ENCODE data around the gene IRF2. TPM values are rescaled to one million over a fixed set of nuclear protein-coding genes. Genes with fewer than 3 reads are reported as not detected.

The IRF2 gene
- total and polyA plus RNA-seq, 2 of the 8 experiments (the other 6 are each of a cell fraction or from before 2014, with no cell fraction given): 13.8 to 17.0 TPM

DNA sequence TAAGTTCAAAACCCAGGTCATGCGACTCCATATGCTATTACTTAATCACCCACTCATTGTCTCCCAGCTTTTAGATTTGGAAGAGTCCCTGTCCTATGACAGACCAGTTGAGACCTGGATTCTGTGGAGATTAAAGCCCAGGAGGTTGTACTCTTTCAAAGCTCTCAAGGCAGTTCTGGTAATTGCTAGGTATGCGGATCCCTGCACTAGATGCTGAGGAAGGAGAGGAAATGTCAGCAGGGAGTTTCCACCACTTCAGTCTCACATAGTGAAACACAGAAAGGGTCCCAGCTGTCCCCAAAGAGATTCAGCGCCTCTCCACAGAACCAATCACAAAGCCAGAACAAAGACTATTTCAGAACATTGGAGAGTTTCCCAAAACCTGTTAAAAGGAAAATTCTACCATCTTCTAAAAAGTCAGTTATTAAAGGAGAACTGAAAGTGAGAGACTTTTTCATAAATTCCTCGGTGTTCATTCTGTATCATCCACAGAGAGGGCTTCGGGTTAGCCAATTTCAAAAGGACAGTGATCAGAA, 53.4 kb downstream of the IRF2 start:
- H2BK120ac ChIP-seq (replicated peaks; ENCODE audit: low read depth, low read length): no peak overlapping the region
- no peak overlapping the region for H3K9ac ChIP-seq (replicated peaks in 1 of 4; ENCODE audit: extremely low read depth in 1 of 4, low read depth in 3 of 4, low read length in 3 of 4)
- FAIRE-seq: no peak
- no peak overlapping the region for H3K14ac ChIP-seq (ENCODE audit: insufficient read length)
- no peak overlapping the region for H3K18ac ChIP-seq (ENCODE audit: extremely low read depth, low read length)
- no peak overlapping the region for H2AFZ ChIP-seq (ENCODE audit: low read length)
- H3K27me3 ChIP-seq (replicated peaks in 1 of 4; ENCODE audit: control insufficient read depth in 3 of 4, extremely low read depth in 1 of 4, insufficient read depth in 3 of 4, low read length in 3 of 4): no peaks in the 10 kb centered on the region
- no peak overlapping the region for H4K91ac ChIP-seq (replicated peaks; ENCODE audit: insufficient read length, low read length)
- H2BK20ac ChIP-seq (ENCODE audit: low read length): no peak overlapping the region
- WGBS, 2 experiments (ENCODE audit: extremely low coverage in 1 of 2, insufficient coverage in 1 of 2, insufficient read length in 1 of 2, insufficient replicate concordance in 2 of 2, low coverage in 1 of 2, low lambda C conversion rate in 2 of 2, missing lambda C conversion rate in 1 of 2): 82% methylated on average over 5 of the region's 5 CpGs; no CpG with 5 or more reads in 1 of the 2 experiments
- no peak overlapping the region for H2AK5ac ChIP-seq (ENCODE audit: low read depth, low read length)
- peaks cover 0 to 22% of the 10 kb centered on the region in 2 experiments; a peak in 1 of 4 replicates for H3K79me2 ChIP-seq (ENCODE audit: control insufficient read depth in 1 of 2, insufficient read depth in 2 of 2, low read length in 2 of 2)
- H3K56ac ChIP-seq (replicated peaks; ENCODE audit: insufficient read length, low read depth, low read length): no peak overlapping the region
- no peak overlapping the region for H3K23ac ChIP-seq (ENCODE audit: insufficient read length)
- no peak overlapping the region for H2BK15ac ChIP-seq (ENCODE audit: low read length)
- no peak overlapping the region for H3K4me2 ChIP-seq (ENCODE audit: insufficient read depth in 1 of 2, low read depth in 2 of 2, low read length in 2 of 2)
- no peak overlapping the region for H3K27ac ChIP-seq (ENCODE audit: low read depth, low read length)
- H2BK12ac ChIP-seq (ENCODE audit: low read depth, low read length): no peak overlapping the region
- CTCF ChIA-PET (ENCODE audit: partially characterized antibody): interaction anchor here (0.8 to 1.4 kb wide), 3 partner anchors 12 to 213 kb away, joined by 3 read pairs; no protein-coding TSS in a partner anchor
- H3K4me3 ChIP-seq (ENCODE audit: extremely low read depth in 1 of 4, insufficient read depth in 2 of 4, low read depth in 3 of 4, low read length in 4 of 4): no peak overlapping the region
- no peak overlapping the region for H2BK5ac ChIP-seq (ENCODE audit: low read depth, low read length)
- H4K5ac ChIP-seq (ENCODE audit: insufficient read length, low read depth, low read length): no peak overlapping the region
- H3K4me1 ChIP-seq (replicated peaks in 1 of 4; ENCODE audit: control insufficient read depth in 3 of 4, insufficient read depth in 4 of 4, low read length in 3 of 4): peaks cover 0 to 2% (median 0%) of the 10 kb centered on the region in 4 experiments; a peak in 1 of 7 replicates
- POLR2A ChIA-PET (ENCODE audit: partially characterized antibody): no interaction called here
- peaks cover 3 to 7% of the 10 kb centered on the region in 2 experiments; a peak in 3 of 4 replicates for H3K9me3 ChIP-seq (ENCODE audit: insufficient read depth in 2 of 2, low read depth in 1 of 2, low read length in 1 of 2)
- no peaks in the 10 kb centered on the region for H4K20me1 ChIP-seq (replicated peaks in 1 of 2; ENCODE audit: control insufficient read depth in 1 of 2, insufficient read depth in 2 of 2, low read length in 2 of 2)
- H3K36me3 ChIP-seq (ENCODE audit: control insufficient read depth in 2 of 4, insufficient read depth in 4 of 4, low read length in 3 of 4): peaks cover 3 to 35% (median 10%) of the 10 kb centered on the region in 4 experiments; a peak in 7 of 8 replicates
- no peak overlapping the region for H4K8ac ChIP-seq (ENCODE audit: extremely low read depth, insufficient read depth, low read length)
- no peak for DNase-seq (ENCODE audit: low read depth in 1 of 2, low spot score in 2 of 2)
- H3K79me1 ChIP-seq (ENCODE audit: low read depth, low read length): no peaks in the 10 kb centered on the region; the same call in 1 of the 2 replicates
- H3K23me2 ChIP-seq (ENCODE audit: low read depth, low read length): no peaks in the 10 kb centered on the region
- no peak overlapping the region for H3K4ac ChIP-seq (replicated peaks; ENCODE audit: insufficient read length, low read depth, low read length)
- TF ChIP-seq EGR1 (IDR thresholded peaks at IDR 0.05; ENCODE audit: borderline replicate concordance, low read depth, low read length) (no peak), YY1 (IDR thresholded peaks at IDR 0.05; ENCODE audit: low read depth, low read length) (no peak)
